ENCODE results near the gene GCG. TPM values are rescaled to one million over a fixed set of nuclear protein-coding genes. Genes with fewer than 3 reads are reported as not detected.

Gene GCG
- total and polyA plus RNA-seq, 8 donors: 0.50 to 59.5 (median 2.8) TPM; not detected in 4

DNA sequence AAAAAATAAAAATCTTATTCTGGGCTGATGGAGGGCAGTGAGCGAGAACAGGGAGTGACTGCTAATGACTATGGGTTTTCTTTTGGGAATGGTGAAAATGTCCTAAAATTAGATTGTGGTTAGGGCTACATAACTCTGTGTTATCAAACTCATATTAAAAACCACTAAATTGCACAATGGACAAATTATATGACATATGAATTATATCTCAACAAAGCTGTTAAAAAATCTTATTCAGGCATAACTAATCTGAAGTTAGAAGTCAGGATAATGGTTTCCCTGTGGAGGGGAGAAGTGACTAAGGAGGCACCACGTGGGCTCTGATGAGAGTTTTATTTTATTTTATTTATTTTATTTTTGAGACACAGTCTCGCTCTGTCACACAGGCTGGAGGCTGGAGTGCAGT lies 45.9 kb downstream of the GCG start:
- no peak for DNase-seq
- Histone ChIP-seq H3K4me3 (no peak overlapping the region), H3K9me3 (no peaks in the 10 kb centered on the region), H3K4me1 (peaks cover 0 to 5% (median 0%) of the 10 kb centered on the region in 4 donors), H3K27me3 (no peaks in the 10 kb centered on the region), H3K36me3 (no peaks in the 10 kb centered on the region), H3K27ac (no peak overlapping the region)
- whole genome bisulfite sequencing, 5 donors: 68 to 87% (median 76%) methylated on average over 3 of the region's 3 CpGs
- TF ChIP-seq, protein P1, sequence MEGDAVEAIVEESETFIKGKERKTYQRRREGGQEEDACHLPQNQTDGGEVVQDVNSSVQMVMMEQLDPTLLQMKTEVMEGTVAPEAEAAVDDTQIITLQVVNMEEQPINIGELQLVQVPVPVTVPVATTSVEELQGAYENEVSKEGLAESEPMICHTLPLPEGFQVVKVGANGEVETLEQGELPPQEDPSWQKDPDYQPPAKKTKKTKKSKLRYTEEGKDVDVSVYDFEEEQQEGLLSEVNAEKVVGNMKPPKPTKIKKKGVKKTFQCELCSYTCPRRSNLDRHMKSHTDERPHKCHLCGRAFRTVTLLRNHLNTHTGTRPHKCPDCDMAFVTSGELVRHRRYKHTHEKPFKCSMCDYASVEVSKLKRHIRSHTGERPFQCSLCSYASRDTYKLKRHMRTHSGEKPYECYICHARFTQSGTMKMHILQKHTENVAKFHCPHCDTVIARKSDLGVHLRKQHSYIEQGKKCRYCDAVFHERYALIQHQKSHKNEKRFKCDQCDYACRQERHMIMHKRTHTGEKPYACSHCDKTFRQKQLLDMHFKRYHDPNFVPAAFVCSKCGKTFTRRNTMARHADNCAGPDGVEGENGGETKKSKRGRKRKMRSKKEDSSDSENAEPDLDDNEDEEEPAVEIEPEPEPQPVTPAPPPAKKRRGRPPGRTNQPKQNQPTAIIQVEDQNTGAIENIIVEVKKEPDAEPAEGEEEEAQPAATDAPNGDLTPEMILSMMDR (IDR thresholded peaks at IDR 0.05): no peak
- TF ChIP-seq POLR2A (IDR thresholded peaks at IDR 0.05): no peak
- intact Hi-C loops (cut with DNase I; ENCODE audit: low total_unique reads): no loop called here

DNA sequence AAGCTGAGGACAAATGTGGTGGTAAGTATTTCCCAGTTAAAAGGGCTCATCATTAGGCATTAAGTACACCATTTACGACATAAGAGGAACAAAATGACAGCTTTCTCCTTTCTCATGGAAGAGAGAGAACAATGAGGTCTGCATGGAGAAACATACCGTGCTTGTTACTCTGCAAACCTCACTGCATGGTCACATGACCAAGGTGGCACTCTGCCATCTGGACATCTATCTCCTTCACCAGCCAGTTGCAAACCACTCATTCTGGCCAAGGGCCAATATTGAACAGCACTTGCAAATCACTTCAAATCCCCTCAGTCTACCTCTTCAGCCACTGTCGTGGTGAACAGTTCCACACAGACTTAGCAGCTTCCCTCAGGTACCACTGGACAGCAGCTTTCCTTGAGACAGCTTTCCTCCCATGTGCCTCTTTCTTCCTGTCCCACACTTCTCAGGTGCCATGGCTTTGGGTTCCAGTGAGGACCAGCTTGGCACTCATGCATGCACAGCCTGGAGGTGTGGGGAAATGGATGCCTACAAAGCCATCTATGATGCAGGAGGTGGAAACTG lies 48.5 kb downstream of the GCG start:
- Histone ChIP-seq H3K27ac (no peak overlapping the region), H3K4me3 (no peak overlapping the region), H3K36me3 (no peaks in the 10 kb centered on the region), H3K27me3 (no peaks in the 10 kb centered on the region), H3K9me3 (no peaks in the 10 kb centered on the region), H3K4me1 (peaks cover 0 to 5% (median 0%) of the 10 kb centered on the region in 4 donors)
- TF ChIP-seq, protein P1 (IDR thresholded peaks at IDR 0.05): no peak
- TF ChIP-seq POLR2AphosphoS5 (IDR thresholded peaks at IDR 0.05) (no peak), POLR2A (IDR thresholded peaks at IDR 0.05) (no peak), EP300 (IDR thresholded peaks at IDR 0.05) (no peak)
- DNase-seq: peak in 1 of 2 donors; percentile 43
- intact Hi-C loops (cut with DNase I; ENCODE audit: low total_unique reads): no loop called here
- 55 to 73% (median 64%) methylated on average over 3 of the region's 3 CpGs for WGBS, 5 donors

DNA sequence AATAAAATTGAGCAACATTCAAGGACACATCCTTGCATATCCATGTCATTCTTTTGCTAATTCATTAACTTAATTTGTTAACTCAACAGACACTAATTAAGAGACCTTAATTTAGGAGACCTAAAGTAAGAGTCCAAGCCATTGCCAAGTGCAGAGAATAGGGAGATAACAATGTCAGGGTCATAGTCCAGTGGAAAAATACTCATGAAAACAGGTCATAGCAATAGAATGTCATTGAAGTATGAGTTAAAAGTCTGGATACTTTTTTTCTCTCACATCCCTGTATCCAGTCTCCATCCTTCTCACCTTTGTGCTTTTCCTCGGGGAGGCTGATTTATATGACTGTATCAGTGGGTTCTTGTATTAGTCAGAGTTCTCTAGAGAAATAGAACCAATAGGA lies 51.5 kb downstream of the GCG start:
- 38 to 83% (median 72%) methylated on average over 1 of the region's 1 CpG for WGBS, 5 donors
- H3K36me3 ChIP-seq: no peaks in the 10 kb centered on the region
- H3K4me3 ChIP-seq: no peak overlapping the region
- TF ChIP-seq EP300 (IDR thresholded peaks at IDR 0.05) (no peak), POLR2A (IDR thresholded peaks at IDR 0.05) (no peak), POLR2AphosphoS5 (IDR thresholded peaks at IDR 0.05) (no peak)
- TF ChIP-seq, protein P1 (IDR thresholded peaks at IDR 0.05): no peak
- no peaks in the 10 kb centered on the region for H3K9me3 ChIP-seq
- intact Hi-C loops (cut with DNase I; ENCODE audit: low total_unique reads): no loop called here
- no peak for DNase-seq
- no peaks in the 10 kb centered on the region for H3K27me3 ChIP-seq
- H3K27ac ChIP-seq: no peak overlapping the region
- H3K4me1 ChIP-seq: no peaks in the 10 kb centered on the region

DNA sequence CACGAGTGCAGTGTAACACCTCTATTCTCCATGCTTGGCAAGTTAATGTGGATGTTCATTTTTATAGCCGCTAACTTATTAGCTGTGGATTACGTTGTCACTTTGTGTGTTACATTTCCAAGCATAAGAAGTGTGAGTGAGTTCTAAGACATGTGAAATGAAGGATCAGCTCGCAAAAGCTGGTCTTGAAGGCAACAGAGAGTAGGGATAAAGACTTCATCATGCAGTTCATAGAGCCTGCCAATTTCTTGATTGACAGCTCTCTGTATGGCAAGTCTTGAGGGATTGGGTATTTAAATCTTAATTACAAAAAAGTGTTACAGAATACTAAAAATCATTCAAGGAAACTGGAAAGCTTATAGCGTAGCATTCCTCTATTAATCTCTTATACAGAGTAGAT lies 52.2 kb downstream of the GCG start:
- H3K27me3 ChIP-seq: no peaks in the 10 kb centered on the region
- DNase-seq: no peak
- no peak overlapping the region for H3K27ac ChIP-seq
- intact Hi-C loops (cut with DNase I; ENCODE audit: low total_unique reads): no loop called here
- no peak overlapping the region for H3K4me3 ChIP-seq
- no peaks in the 10 kb centered on the region for H3K9me3 ChIP-seq
- TF ChIP-seq POLR2AphosphoS5 (IDR thresholded peaks at IDR 0.05) (no peak), POLR2A (IDR thresholded peaks at IDR 0.05) (no peak), EP300 (IDR thresholded peaks at IDR 0.05) (no peak)
- TF ChIP-seq, protein P1 (IDR thresholded peaks at IDR 0.05): no peak
- WGBS, 5 donors: 94 to 99% (median 95%) methylated on average over 5 of the region's 5 CpGs
- no peaks in the 10 kb centered on the region for H3K4me1 ChIP-seq
- H3K36me3 ChIP-seq: no peaks in the 10 kb centered on the region

Other genes starting within 250 kb of the GCG start
- 10 to 100 TPM in 2 of 5 donors, 1 to 10 TPM in 2, under 1 TPM in 1; 0.58 to 30.1 (median 7.6) TPM for gene DPP4, start 78.0 kb downstream of the GCG start, total RNA-seq
- gene DPP4, start 78.0 kb downstream of the GCG start, polyA plus RNA-seq: 1 to 10 TPM in 1 of 3 donors, under 1 TPM in 2; 0.15 to 3.1 (median 0.58) TPM
- 10 to 100 TPM in 2 of 5 donors, 1 to 10 TPM in 1, under 1 TPM in 1, not detected in 1; 0.87 to 15.1 (median 10.6) TPM for gene FAP, start 91.2 kb upstream of the GCG start, total RNA-seq
- 1 to 10 TPM in 2 of 3 donors, not detected in 1; 1.1 to 1.2 TPM for gene FAP, start 91.2 kb upstream of the GCG start, polyA plus RNA-seq
- 10 to 100 TPM in 3 of 5 donors, 1 to 10 TPM in 2; 2.6 to 37.5 (median 11.2) TPM for gene IFIH1, start 166.4 kb upstream of the GCG start, total RNA-seq
- gene IFIH1, start 166.4 kb upstream of the GCG start, polyA plus RNA-seq: 10 to 100 TPM in 1 of 3 donors, 1 to 10 TPM in 2; 6.4 to 10.7 (median 9.5) TPM
- 100 to 1,000 TPM in 1 of 5 donors, 10 to 100 TPM in 4; 10.1 to 239 (median 26.3) TPM for gene GCA, start 191.9 kb upstream of the GCG start, total RNA-seq
- 10 to 100 TPM; 17.9 to 28.4 (median 22.0) TPM for gene GCA, start 191.9 kb upstream of the GCG start, polyA plus RNA-seq

Measured in stomach (tissue), 9 donors.